ENCODE measurements around the gene DUS2.

DNA sequence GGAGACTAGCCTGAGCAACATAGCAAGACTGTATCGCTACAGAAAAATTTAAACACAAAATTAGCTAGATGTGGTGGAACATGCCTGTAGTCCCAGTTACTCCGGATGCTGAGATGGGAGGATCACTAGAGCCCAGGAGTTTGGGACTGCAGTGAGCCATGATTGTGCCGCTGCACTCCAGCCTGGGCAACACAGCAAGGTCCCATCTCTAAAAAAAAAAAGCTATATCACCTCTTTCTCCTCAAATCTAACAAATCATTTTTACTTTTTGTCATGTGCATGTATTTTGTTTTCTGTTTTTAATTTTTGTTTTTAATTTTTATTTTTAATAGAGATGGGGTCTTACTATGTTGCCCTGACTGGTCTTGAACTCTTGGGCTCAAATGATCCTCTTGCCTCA, 5.9 kb downstream of the DUS2 start:
- TF ChIP-seq, protein P1, sequence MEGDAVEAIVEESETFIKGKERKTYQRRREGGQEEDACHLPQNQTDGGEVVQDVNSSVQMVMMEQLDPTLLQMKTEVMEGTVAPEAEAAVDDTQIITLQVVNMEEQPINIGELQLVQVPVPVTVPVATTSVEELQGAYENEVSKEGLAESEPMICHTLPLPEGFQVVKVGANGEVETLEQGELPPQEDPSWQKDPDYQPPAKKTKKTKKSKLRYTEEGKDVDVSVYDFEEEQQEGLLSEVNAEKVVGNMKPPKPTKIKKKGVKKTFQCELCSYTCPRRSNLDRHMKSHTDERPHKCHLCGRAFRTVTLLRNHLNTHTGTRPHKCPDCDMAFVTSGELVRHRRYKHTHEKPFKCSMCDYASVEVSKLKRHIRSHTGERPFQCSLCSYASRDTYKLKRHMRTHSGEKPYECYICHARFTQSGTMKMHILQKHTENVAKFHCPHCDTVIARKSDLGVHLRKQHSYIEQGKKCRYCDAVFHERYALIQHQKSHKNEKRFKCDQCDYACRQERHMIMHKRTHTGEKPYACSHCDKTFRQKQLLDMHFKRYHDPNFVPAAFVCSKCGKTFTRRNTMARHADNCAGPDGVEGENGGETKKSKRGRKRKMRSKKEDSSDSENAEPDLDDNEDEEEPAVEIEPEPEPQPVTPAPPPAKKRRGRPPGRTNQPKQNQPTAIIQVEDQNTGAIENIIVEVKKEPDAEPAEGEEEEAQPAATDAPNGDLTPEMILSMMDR (IDR thresholded peaks at IDR 0.05), result no peak
- no peak for TF ChIP-seq FOXP1 (CRISPR knock-in tag; IDR thresholded peaks at IDR 0.05; ENCODE audit: borderline replicate concordance)
- TF ChIP-seq ELF4 (CRISPR knock-in tag; IDR thresholded peaks at IDR 0.05; ENCODE audit: low read depth), result no peak
- TF ChIP-seq, protein P2, sequence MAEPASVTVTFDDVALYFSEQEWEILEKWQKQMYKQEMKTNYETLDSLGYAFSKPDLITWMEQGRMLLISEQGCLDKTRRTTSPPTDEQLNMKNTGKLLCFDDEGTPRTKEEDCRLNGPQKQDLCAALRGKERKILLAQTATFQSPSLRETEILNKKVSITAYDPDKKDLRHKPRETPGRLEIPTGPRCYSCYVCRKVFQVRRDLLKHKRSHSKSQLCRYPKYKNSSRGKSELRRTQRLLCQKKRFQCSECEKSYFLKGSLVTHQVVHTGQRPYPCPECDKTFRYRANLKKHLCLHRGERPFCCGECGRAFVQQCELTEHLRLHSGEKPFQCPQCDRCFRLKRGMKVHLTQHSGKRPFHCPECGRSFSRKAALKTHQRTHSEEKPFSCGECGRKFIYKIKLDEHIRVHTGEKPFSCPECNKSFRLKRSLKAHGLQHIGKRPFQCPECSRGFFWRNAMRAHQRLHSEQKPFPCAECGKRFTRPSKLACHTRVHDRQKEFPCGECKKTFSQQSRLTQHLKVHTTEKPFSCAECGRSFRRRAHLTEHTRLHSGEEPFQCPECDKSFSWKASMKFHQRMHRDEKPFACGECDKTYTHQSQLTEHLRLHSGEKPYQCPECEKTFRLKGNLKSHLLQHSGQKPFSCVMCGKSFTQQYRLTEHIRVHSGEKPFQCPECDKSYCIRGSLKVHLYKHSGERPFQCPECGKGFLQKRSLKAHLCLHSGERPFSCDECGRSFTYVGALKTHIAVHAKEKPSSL (CRISPR knock-in tag; conservative IDR thresholded peaks at IDR 0.05), result no peak
- TF ChIP-seq, protein P3, sequence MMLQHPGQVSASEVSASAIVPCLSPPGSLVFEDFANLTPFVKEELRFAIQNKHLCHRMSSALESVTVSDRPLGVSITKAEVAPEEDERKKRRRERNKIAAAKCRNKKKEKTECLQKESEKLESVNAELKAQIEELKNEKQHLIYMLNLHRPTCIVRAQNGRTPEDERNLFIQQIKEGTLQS (CRISPR knock-in tag; conservative IDR thresholded peaks at IDR 0.05), result no peak
- TF ChIP-seq FOXK1 (CRISPR knock-in tag; IDR thresholded peaks at IDR 0.05), result no peak
- TF ChIP-seq, protein P4, sequence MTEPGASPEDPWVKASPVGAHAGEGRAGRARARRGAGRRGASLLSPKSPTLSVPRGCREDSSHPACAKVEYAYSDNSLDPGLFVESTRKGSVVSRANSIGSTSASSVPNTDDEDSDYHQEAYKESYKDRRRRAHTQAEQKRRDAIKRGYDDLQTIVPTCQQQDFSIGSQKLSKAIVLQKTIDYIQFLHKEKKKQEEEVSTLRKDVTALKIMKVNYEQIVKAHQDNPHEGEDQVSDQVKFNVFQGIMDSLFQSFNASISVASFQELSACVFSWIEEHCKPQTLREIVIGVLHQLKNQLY (CRISPR knock-in tag; IDR thresholded peaks at IDR 0.05), result no peak
- TF ChIP-seq, protein P5, sequence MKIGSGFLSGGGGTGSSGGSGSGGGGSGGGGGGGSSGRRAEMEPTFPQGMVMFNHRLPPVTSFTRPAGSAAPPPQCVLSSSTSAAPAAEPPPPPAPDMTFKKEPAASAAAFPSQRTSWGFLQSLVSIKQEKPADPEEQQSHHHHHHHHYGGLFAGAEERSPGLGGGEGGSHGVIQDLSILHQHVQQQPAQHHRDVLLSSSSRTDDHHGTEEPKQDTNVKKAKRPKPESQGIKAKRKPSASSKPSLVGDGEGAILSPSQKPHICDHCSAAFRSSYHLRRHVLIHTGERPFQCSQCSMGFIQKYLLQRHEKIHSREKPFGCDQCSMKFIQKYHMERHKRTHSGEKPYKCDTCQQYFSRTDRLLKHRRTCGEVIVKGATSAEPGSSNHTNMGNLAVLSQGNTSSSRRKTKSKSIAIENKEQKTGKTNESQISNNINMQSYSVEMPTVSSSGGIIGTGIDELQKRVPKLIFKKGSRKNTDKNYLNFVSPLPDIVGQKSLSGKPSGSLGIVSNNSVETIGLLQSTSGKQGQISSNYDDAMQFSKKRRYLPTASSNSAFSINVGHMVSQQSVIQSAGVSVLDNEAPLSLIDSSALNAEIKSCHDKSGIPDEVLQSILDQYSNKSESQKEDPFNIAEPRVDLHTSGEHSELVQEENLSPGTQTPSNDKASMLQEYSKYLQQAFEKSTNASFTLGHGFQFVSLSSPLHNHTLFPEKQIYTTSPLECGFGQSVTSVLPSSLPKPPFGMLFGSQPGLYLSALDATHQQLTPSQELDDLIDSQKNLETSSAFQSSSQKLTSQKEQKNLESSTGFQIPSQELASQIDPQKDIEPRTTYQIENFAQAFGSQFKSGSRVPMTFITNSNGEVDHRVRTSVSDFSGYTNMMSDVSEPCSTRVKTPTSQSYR (CRISPR knock-in tag; IDR thresholded peaks at IDR 0.05), result no peak
- TF ChIP-seq ZNF416 (CRISPR knock-in tag; IDR thresholded peaks at IDR 0.05), result no peak
- TF ChIP-seq SP1 (CRISPR knock-in tag; conservative IDR thresholded peaks at IDR 0.05), result no peak
- no peak for TF ChIP-seq OVOL2 (CRISPR knock-in tag; IDR thresholded peaks at IDR 0.05; ENCODE audit: borderline replicate concordance)
